C1 segment of cervical spinal cord (tissue), 14 donors: Measurements from ENCODE around the gene RAPGEF4.
A peak's percentile ranks its signal among the peaks of the same experiment; 100 is the strongest.

Experiments
- DNase-seq, 14 donors: peaks; one replicate each; lab custom pipeline; 2025; lab: John Stamatoyannopoulos, UW

Gene RAPGEF4

DNA sequence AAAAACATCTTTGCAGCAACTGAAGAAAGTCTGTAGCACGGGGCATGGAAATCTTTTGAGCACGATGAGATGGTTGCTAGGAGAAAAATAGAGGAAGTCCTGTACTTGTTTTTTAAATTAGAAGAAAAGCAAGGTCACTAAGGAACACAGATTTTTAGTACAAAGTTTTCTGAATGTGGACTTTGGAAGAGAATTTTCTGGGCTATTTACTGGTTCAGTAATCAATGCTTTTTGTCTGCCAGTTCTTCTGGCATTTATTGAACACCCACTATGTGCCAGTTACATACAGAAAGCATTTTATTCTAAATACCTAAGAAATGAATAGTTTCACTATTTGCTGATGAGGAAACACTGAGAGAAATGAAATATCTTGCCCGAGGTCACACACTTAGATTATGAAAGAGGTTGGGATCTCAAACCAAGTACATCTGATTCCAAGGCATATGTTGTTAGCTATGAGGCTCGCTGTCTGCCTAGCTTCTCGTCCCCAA is 324.4 kb downstream of the RAPGEF4 start:
- no peak for DNase-seq

DNA sequence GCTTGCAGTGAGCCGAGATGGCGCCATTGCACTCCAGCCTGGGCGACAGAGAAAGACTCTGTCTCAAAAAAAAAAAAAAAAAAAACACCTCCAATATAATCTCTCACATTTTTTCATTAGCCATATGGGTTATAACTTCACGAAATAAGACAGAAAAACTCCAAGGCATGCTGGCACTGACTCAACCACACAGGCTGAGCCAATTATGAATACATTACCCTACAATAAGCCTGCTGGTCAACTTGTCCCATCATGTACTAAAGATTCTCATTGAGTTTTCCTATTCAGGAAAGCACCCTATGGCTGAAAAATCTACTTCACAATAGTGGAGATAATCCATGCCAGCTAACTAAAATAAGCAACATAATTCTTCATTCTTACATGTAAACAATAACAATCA is 327.2 kb downstream of the RAPGEF4 start:
- DNase-seq: no peak

DNA sequence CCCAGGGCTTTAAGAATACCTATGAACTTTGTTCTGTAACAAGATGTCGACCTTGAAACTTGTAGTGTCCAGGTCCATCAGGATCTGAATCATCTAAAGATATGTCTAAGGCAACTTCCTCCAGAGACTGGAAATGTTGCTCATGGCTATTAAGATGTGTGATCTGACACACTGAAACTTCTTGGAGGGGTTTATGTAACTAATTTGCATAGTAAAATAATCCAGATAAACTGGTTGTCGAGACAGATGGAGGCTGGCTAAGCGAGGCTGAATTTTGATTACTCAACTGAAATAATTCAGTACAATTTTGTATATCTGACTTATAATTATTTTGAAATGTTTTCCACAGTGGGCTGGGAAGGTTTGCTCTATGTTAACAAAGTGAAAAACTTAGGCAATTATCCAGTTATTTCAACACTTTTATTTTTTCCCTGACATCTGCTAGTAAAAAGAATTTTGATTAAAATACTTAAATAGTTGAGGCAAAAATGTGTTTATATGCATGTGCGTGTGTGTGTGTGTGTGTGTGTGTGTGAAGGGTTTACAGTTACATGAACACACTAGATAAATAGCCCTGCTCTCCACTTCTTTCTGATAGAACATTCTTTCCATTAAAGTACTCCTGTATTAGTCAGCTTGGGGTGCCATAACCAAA is 328.6 kb downstream of the RAPGEF4 start:
- DNase-seq: no peak

DNA sequence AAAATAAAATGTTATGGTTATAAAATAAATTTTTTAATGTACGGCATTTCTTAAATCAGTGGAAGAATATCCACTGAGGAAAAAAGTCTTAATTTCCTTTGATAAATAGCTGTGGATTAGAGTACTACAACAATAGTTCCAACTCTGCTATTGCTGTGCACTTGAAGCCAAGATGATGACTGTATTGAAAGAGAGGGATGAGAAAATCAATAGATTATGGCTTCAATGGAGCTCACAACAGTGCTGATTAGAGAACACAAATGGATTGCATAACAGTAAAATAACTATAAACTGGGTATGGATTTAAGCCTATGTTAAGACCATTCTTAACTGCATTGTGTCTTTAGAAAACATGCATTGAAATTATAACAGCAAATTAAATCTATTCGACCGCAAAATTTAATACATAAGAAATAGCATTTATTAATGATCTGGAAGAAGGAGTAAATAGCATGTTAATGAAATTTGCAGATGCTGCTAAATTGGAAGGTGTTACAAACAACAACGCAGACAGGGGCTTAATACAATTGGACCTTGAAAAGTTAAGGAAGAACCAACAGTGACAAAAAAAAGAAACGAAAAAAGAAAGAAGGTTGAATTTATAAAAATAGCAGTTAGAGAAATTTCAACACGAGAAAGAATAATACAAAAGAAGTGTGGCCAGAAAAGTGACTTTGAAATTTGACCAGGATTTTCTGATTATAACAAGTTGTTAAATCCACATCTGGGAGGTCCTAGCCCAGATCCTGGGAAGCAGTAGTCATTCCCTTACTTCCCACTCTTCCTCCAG is 331.4 kb downstream of the RAPGEF4 start:
- DNase-seq: no peak

DNA sequence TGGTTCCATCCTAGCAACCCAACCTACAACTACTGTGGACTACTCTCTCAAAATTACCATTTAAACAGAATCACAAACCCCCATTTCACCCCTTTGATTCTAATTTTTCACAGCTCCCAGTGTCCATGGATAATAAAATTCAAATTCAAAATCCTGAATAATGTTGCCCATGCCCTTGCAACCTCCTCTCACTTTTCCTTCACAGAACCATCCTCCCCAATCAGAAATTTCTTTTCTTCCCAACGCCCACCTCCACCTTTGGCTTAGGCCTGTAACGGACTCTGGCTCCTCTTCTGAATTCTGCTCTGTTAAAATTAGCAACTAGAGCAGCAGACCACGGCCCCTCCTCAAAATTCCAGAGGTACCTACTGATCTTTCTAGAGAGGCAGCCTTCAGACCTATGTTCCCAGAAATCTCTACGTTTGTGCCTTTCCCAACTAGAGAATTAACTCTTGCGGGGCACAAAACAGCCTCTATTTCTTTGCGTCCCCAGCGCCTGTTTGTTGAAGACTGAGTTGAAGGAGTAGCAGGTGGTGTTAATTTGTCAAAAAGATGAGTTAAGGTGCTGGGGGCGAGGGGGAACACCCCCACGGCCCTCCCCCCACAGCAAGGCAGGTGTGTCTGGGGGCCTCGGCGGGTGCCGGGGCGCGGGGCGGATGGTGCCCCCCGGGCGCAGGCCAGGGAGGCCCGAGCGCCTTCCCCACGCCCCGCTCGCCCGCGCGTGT is 339.6 kb downstream of the RAPGEF4 start:
- DNase-seq: peak in 1 of 14 donors; percentile 42

DNA sequence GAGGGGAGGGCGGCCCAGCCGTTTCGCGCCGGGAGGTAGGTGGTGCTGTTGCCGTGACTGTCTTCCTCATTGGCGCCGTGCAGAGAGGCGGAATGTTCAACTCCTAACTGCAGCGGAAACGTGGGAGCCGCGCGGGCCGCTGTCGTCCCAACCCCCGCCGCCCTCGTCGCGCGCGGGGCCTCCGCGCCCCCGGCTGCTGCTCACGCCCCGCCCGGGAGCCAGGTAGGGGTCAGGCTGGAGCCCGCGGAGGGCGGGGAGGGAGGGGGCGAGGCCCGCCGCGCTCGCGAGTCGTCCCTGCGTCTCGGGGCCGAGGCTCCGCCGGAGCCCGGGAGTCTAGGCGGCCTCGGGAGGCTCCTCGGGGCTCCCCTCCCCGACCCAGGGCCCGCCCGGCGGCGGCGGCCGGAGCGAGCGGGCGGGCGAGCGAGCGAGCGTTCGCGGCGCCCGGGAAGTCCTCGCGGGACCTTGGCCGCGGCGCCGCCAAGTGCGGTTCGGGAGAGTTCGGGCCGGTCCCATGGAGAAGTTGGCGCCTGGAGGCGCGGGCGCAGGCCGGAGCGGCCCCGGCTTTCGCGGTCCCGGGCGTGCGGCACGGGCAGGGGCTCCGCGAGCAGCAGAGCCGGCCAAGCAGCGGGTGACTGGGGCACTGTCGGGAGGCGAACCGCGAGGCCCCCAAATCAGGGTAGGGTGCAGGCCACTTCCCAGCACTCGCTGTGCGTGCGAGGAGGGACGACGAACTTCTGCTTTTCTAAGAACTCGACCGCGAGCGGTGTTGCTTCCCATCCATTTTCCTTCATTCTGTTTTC is 340.3 kb downstream of the RAPGEF4 start, which contains the start of gene MAP3K20:
Gene MAP3K20 (plus strand): TSS at position 66 of the 800 bp plus-strand sequence. CDS start 15,186 bp downstream, outside the sequence.
- peak in 10 of 14 donors; percentile 13 to 67 (median 47) for DNase-seq

DNA sequence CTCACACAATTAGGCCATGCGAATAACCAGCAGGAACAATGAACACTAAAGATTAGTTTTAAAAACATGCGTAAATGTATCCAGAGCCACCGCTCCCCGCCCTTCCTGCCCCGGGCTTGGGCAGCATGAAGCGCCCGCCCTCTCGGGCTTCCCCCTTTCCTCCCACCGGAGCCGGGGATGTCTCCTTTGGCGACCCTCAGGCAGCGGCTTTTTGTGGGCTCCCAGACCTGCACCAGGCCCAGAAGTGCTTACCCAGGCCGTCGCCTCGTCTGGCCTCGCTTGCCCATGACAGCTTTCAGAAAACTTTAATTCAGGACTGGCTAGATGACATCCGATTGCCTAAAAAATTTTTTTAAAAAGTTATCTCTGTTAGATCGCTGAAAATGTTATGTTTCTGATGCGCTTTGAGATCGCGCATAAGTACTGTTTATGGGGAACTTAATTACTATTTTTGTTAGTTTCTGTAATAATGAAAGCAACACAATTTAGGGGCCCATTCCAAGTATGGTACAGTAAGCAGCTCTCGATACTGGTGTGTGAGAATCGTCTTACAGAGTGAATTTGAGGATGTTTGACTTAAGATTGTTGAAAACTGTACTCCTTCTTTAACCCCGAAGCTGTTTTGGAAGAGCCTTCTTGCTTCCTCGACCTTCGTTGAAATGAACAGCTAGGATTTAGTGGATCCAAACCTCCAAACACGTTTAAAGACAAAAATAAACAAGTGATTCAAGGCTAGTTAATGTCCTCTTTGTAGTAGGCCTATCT is 341.1 kb downstream of the RAPGEF4 start:
- peak in 7 of 14 donors; percentile 7 to 67 (median 51) for DNase-seq

DNA sequence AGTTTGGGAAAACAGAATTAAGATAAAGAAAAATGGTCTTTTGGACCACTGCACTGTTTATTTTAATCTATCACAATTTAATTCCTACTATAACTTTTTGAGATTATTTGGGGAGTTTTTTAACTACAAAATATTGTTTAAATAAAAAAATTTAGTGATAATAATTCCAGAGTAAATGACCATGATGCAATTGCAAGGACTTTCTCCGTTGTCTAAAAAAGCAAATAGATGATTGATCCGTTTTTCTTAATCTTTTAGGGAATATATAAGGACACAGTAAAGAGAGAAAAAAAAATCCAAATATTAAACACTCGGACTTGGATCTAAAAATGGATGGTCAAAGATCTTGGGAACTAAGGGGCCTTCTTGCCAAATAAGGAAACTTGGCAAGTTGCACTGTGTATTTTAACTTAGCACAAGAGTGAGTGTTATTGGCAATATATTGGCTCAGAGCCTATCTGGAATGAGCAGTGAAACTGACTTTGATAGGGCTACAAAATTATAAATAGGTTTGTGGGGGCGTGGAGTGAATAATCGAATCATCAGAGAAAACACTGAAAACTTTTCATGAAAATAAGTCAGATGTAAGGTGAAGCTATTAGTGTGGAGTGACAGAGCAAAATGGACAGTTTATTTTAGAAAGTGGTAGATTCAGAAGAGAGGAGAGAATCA is 342.0 kb downstream of the RAPGEF4 start:
- no peak for DNase-seq

DNA sequence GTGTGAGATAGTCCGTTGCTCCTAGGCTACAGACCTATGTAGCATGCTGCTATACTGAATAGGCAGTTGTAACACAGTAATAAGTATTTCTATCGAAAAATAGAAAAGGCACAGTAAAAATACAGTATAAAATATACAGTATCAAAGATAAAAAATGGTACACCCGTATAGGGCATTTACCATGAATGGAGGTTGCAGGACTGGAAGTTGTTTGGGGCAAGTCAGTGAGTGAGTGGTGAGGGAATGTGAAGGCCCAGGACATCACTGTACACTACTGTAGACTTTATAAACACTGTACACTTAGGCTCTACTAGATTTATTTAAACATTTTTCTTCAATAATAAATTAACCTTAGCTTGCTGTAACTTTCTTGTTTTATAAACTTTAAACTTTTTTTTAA is 343.5 kb downstream of the RAPGEF4 start:
- DNase-seq: no peak

DNA sequence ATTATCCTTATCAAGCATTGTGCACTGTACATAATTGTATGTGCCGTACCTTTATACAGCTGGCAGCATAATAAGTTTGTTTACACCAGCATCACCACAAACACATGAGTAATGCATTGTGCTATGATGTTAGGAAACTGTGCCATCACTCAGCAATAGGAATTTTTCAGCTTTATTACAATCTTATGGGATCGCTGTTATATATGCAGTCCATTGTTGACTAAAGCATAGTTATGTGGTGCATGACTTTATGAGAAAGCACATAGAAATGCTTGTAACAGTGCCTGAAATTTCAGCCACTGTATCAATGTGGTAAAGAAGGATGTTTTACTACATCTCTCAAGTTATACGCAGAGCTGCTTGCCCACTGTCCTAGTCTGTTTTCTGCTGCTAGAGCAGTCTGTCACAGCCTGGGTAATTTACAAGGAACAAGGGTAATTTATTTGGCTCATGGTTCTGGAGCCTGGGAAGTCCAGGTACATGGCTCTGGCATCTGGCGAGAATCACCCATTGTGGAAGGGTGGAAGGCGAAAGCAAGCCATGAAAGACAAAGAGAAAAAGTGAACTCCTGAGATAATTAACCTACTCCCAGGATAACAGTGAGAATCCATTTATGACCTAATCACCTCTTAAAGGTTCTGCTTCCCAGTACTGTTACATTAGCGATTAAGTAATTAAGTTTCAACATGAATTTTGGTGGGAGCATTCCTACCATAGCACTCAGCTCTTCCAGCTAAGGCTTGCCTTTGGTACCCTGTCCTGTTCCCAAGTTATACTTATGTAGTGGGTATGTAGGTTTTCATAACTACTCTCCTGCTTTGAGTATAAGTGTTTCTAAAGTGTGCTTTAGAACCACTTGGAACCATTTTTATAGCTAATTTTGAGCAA is 344.6 kb downstream of the RAPGEF4 start:
- DNase-seq: no peak

DNA sequence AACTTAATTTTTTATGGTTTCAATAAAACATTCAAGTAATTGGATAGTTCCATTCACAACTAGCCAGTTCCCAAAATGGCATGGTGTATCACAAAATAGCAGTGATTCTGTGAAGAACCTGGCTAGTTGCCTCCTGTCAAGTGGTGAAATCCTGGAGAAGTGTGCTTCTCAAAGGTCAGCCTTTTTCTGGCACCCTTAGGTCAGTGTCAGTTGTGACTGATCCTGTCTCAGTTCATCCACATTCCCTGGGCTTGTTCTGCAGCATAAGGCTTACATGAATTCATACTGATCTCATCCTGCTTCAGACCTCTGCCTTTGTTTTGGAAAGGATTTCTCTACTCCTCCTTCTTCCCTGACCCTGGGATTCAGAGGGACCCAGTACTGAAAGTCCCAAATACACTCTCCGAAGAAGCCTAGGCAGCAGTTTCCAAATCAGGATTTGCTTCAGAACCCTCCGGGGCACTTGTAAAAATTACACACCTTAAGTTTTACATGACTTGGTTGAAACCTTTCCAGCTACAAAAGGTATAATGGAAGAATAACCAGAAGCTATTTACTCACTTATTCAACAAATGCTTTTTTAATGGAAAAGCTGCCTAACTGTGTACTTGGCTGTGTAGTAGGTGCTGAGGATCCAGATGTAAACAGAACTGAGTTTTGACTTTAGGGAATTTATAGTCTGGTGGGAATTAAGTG is 351.0 kb downstream of the RAPGEF4 start:
- DNase-seq: peak in 1 of 14 donors; percentile 10

DNA sequence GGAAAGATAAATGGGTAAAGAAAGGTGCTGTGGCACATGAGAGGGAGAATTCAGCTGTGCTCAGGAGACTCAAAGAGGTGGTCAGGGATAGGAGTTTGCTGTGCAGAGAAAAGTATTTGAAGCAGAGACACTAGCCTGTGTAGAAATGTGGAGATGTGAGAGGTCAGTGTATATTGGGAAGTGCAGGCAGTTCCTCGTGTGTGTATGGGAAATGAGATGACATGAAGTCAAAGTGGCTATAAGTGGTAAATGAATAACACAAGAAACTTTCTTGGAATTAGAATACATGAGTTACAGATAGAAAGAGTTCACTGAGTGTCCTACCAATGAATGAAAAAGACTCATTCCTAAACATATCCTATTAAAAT is 351.6 kb downstream of the RAPGEF4 start:
- DNase-seq: no peak

DNA sequence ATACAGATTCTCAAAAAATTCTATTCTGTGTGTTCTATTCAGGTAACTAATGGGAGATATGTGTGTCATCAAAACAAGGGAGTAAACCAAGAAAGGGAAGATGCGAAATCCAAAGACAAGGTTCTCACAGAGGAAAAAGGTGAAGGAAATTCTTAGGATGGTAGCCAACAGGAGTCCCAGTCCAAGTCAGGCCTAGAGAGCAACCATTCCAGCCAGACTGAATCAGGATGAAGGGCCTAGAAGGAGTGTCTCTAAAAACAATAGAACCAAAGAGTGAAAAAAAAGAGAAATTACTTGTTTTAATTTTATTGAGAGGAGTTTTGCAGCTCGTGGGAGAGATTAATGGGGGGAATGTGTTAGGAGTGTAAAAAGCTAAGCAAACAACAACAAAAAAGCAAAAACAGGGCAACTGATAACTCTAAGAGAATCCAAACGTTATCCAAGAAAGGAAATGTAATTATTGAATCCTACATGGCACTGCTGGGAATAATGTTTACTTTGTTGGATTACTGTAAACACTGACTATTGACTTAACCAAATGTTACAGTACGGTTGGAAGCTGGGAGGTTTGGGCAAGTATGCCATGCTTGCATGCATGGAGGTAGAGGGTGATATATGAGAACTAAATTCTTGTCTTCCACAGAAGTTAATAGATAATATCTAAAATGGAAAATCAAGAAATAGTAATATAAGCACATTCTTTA is 352.3 kb downstream of the RAPGEF4 start:
- no peak for DNase-seq

DNA sequence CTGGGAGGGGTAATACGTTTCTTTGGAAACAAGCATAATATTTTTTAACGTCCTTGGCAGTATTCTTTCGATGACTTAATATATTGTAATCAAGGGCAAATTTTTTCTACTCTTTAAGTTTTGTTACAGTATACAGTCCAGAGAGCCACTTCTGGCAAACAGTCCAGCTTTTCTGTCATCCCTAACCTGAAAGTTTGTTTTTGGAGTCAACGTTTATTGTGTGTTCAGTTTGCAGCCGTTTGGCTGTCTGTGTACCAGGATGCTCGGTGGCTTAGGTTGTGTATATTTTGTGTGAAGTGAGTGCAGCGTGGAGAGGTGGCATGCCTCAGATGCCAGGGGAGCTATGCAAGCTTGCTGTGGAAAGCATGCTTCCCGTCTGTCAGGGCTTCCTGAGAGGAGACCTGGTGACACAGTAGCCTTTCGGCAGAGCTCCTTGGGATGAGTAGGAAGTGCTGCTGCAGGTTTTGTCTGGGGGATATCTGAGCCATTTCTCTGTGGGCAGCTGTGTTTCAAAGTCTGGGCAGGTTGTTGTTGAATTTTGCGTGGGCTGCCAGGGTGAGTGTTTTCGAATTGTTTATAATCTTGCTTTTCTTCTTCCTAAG is 354.7 kb downstream of the RAPGEF4 start:
- peak in 2 of 14 donors; percentile 3 to 21 for DNase-seq

DNA sequence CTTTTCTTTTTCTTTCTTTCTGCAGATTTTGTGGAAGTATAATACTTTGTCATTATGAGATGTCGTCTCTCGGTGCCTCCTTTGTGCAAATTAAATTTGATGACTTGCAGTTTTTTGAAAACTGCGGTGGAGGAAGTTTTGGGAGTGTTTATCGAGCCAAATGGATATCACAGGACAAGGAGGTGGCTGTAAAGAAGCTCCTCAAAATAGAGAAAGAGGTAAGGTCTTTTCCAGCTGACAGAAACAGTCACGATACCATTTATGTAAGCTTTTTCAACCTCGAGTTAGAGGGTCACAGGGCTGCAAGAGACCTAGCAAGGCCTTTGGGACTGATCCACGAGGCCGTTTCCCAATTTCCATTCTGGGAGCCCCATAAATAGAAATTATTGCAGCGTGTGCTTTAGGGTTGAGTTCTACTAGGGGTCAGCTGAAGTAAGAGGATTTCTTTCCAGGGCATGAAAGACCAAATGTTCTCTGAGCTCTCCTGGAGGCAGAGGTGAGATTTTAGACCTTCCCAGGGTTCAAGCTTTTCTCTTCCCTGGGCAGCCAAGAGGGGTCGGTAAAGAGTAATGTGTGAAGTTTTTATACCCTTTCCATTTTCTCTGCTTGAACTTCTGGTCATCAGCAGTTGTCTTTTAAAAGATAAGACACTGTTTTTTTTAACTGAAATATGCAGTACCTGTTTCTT is 355.5 kb downstream of the RAPGEF4 start:
- DNase-seq: no peak

DNA sequence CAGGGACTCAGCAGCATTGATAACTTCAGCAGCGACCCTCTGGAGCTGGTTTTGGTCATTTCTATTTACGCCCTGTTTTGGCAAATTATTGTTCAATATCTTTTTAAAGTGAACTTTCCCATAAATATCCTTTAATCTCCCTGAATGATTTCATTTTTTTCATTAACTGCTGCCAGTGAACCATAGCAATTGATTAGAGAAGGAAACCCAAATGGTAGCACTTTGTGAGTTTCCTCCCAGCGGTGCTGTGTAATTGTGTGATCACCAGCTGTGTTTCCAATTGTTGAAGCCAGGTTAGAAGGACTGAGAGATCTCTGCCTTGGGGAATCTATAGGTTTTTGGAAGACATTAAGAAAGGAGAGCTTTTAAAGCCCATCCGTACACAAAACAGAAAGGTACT is 356.3 kb downstream of the RAPGEF4 start:
- no peak for DNase-seq
